Measurements from ENCODE around the gene MED13.
"Not testable (repeated sequence)": the region's sequence is repeated elsewhere in the genome, so short reads cannot be mapped to it uniquely, and the experiment has no call there.

MED13 gene

DNA sequence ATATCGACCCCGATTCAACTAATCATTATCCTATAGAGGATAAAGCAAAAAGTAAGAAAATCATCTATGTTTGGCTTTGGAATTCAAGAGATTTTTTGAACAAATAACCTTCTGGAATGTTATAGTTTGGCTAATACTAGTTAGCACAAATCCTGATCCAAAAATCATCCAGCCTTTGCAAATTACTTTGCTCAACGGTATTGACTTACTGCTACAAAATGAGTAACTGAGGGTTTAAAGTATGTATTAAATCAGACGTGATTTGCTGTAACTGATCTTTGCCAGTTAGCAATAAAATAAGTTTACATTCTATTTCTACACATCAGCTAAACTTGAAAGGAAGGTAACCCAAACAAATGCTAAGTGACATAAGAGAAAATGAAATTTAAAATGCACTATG lies 6.5 kb downstream of the MED13 start:
- DNase-seq (ENCODE audit: low spot score): no peak

- DNase-seq (ENCODE audit: low spot score): no peak
These were observed 7.4 kb downstream of the MED13 start for GRCh38 chr17:62057696-62058095.

DNA sequence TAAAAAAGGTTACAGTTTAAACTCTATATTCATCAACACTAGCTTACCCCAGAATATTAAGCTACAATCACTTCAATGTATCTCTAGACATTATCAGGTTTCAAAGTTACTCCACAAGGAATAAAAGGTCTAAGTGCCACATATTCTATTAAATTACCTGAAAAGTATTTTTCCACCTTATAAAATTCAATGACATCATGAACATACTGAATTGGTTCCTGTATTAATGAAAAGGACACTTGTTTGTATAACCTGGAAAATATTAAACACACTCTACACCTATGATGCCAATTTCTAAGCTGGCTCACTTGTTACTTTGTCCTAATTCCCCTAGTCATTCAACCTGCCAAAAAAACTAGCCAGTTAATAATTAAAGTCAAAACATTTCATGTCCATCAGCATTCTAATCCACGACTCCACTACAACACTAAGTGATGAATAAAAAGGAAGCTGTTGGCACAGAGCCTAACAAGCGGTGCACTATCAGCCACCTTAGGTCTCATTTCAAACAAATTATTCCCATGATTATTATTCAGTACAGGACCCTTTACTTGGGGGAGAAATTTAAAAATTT lies 12.2 kb downstream of the MED13 start:
- DNase-seq (ENCODE audit: low spot score): no peak

GRCh38 chr17:62051053-62051452 lies 14.0 kb downstream of the MED13 start:
- DNase-seq (ENCODE audit: low spot score): no peak

- DNase-seq (ENCODE audit: low spot score): no peak
These were observed 15.8 kb downstream of the MED13 start for GRCh38 chr17:62049299-62049698.

GRCh38 chr17:62048262-62048661 lies 16.8 kb downstream of the MED13 start:
- no peak for DNase-seq (ENCODE audit: low spot score)

DNA sequence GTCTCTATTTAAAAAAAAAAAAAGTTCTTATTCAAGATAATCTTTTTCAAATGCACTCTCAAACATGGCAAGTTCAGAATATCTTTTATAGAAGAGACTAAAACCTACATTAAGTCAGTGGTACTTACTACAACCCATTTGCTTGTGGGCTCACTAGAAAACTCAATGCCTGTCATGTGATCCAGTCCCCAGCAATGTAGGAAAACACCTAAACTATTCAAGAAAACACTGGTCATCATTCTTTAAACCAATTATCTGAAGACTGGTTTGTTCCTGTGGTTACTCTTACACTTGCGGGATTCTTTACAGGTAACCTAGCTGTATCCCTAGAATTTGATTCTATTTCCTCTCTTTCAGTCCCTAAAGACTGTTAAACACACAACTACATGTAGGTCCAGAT lies 19.6 kb downstream of the MED13 start:
- no peak for DNase-seq (ENCODE audit: low spot score)

DNA sequence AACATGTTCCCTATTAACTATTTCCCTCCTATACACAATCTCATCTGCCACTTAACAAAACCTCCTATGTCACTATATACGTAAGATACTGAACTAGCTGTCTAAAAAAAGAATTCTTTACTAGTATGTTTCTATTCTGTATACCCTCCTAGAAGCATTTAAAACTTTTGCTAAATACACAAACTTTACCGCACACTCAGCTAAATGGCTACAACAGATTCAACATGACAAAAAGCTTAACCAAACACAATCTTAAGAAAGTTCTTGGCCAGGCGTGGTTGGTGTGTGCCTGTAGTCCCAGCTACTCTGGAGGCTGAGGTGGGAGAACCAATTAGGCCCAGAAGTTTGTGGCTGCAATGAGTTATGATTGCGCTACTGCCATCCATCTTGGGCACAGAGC lies 20.0 kb downstream of the MED13 start:
- DNase-seq (ENCODE audit: low spot score): no peak

DNA sequence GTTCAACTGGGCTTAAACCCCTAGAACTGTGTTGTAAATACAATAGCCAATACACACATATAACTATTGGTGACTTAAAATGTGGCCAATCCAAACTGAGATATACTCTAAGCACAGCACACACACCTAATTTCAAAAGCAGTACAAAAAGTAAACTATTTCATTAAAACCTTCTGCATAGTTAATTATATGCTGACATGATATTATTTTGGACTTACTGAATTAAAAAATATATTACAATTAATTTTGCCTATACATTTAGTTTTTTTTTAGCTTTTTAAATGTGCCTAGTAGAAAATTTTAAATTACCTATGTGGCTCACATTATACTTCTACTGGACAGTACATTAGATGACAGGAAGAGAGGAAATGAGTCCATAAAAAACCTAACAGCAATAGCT lies 21.5 kb downstream of the MED13 start:
- no peak for DNase-seq (ENCODE audit: low spot score)

DNA sequence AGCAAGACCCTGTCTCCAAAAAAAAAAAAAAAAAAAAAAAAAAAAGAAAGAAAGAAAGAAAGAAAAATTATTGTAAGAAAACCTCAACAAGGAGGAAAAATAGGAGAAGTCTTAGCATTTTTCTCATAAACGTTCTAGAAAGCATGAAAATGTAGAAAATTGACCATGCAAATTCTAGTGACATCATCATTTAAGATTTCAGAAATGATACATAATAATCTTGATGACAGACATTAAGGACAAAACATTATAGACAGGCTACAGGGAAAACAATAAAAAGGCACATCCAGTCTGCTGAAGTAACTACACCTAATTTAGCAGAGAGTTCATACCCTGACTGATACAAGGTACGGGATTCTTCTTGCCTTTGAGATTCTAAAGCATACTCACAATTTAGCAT lies 21.9 kb downstream of the MED13 start:
- no peak for DNase-seq (ENCODE audit: low spot score)

DNA sequence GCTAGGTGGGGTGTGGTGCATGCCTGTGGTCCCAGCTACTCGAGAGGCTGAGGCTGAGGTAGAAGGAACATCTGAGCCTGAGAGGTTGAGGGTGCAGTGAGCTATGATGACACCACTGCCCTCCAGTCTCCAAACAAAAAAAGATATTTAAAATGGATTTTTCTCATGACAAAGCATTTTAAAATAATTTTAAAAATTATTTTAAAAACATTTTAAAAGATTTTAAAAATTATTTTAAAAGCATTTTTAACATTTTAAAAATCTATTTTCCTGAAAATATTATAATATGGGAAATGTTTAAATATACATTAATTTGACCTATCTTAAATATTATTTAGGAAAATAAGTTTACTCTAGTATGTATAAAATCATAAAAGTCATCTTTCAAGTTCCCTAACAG lies 26.8 kb downstream of the MED13 start:
- no peak for DNase-seq (ENCODE audit: low spot score)

GRCh38 chr17:62033317-62033716 lies 31.8 kb downstream of the MED13 start:
- no peak for DNase-seq (ENCODE audit: low spot score)

DNA sequence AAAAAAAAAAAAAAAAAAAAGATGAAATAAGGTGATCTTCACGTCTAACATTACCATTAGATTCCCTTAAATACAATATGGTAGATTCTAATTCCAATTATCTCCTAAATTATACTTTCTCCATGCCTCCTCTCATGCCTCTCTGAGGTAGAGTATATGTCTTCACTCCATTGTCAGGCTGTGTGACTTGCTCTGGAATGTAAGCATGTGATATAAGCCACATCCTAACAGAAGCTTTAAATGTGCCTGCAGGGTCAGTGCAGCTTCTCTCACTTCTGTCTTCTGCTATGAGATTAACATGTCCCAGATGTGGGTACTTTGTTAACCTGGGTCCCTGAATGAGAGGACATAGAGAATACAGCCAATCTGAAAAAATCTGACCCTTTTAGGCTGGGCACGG lies 32.6 kb downstream of the MED13 start:
- no peak for DNase-seq (ENCODE audit: low spot score)

DNA sequence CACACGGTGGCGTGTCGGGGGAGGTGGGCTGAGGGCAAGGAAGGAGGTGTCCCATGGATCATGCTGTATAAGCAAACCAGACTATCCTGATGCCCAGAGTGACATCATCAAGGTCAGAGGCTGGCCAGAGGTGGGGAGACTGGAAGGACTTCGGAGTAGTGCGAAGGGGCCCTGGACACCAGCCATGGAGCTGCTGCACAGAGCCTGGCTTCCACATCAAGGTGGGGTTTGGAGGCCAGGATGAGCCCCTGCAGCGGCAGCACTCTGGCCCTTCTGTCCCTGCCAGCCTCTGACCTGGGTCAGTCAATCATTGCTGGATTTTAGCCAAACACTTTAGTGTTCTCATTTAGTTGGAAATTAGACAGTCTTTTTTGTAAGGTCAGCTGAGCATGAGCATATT lies 34.8 kb downstream of the MED13 start:
- DNase-seq (ENCODE audit: low spot score): no peak

DNA sequence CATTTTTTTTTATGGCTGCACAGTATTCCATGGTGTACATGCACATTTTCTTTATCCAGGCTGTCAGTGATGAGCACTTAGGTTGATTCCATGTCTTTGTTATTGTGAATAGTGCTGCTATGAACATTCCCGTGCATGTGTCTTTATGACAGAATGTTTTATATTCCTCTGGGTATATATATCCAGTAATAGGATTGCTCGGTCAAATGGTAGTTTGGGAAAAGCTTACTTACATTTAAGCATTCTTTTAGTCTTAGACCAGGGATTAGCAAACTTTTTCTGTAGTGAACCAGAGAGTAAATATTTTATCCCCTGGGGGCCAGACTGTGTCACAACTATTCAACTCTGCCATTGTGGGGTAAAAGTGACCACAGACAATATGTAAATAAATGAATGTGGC lies 40.2 kb downstream of the MED13 start:
- no peak for DNase-seq (ENCODE audit: low spot score)

GRCh38 chr17:62017912-62018311 lies 47.2 kb downstream of the MED13 start:
- DNase-seq (ENCODE audit: low spot score): no peak

GRCh38 chr17:62017496-62017895 lies 47.6 kb downstream of the MED13 start:
- DNase-seq (ENCODE audit: low spot score): no peak

DNA sequence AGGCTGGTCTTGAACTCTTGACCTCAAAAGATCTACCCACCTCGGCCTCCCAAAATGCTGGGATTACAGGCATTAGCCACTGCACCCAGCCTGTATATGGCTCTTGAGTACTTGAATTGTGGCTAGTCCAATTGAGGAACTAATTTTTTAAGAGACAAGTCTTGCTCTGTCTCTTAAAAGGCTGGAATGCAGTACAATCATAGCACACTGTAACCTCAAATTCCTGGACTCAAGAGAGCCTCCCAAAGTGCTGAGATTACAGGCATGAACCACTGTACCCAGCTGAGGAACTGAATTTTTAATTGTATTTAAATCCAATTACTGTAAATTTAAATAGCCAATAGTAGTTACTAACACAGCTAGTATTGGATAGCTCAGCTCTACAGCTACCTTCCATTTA lies 50.6 kb downstream of the MED13 start:
- DNase-seq (ENCODE audit: low spot score): no peak

- no peak for DNase-seq (ENCODE audit: low spot score)
These were observed 55.9 kb downstream of the MED13 start for GRCh38 chr17:62009220-62009619.

DNA sequence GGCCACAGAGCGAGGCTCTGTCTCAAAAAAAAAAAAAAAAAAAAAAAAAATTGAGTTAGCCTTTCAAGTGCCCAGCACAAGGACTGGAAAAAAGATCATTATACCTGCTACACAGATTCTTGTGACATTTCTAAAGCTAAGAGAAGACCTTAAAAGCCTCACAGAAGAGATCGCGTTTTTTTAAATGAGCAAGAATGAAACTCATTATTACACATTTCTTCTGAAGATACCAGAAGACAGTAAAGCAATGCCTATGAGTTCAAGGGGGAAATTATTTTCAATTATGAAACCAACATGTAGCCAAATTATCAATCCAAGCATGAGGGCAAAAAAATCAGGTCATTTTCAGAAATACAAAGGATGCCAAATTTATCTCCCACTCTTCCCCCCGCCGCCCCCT lies 56.8 kb downstream of the MED13 start:
- DNase-seq (ENCODE audit: low spot score): no peak

DNA sequence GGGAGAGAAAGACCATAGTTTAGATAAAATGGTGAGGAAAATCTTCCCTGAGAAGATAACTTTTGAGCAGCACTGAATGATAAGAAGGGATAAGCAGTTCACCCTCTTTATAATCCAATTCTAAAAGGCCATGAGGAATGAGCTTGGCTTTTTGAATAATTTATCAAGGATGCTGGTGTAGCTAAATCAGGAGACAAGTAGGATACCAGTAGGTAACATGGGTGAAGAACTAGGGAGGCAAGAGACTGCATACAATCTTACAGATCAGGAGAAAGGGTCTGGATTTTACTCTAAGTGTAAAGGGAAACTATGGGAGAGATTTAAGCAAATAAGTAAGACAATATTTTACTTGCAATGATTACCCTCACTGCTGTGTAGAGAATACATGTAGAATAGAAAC lies 60.7 kb downstream of the MED13 start:
- DNase-seq (ENCODE audit: low spot score): no peak

DNA sequence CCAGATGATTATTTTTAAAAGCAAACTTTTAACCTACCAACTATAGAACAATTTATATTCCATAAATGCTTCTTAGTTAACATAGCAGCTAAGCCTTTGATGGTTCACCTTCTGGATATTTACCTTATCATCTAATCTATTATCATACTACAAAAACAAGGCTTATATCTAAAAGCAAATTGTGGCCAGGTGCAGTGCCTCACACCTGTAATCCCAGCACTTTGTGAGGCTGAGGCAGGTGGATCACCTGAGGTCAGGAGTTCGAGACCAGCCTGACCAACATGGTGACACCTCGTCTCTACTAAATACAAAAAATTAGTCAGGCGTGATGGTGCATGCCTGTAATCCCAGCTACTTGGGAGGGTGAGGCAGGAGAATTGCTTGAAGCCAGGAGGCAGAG lies 61.9 kb downstream of the MED13 start:
- DNase-seq (ENCODE audit: low spot score): not testable (repeated sequence)

DNA sequence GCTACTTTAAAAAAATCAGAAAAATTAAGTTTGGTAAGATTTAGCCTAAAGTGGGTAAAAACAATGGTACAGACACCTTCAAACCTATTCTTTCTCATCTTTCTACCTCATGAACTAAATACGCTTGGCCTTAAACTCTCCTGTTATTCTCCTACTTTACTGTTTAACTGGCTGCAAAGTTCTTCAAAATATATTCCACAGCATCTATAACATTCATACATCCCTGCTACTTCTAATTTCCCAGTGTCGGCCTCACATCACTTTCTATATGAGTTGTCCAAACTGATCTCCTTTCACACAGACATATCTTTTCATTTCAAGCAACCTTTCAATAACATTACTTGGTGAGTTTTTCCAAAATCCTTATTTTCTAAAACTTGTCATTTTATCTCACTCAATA lies 64.0 kb downstream of the MED13 start:
- no peak for DNase-seq (ENCODE audit: low spot score)

DNA sequence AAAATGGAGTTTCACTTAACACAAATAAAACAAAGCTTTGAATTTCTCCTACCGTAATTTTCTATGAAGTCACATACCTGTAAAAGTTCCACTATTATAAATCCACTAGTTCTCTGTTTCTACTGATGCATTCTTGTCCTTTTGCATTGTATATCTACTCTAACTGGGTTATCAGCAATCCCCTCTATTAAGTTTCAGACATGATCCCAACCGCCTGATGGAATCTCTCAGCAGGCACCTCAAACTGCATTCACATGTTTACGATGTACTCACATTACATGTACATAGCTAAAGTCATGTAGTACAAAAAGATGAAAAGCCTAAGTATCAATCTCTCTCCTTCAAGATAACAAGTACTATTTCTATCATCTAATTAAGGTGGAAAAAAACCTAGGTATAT lies 64.9 kb downstream of the MED13 start:
- no peak for DNase-seq (ENCODE audit: low spot score)

DNA sequence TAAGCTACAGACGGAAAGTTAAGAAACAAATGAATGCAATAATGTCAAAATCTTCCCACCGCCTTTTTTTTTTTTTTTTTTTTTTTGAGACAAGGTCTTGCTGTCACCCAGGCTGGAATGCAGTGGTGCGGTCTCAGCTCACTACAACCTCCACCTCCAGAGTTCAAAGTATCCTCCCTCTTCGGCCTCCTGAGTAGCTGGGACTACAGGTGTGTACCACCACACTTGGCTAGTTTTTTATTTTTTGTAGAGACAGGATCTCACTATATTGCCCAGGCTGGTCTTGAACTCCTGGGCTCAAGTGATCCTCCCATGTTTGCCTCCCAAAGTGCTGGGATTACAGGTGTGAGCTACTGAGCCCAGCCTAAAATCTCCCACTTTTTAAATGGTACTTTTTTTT lies 66.5 kb downstream of the MED13 start:
- DNase-seq (ENCODE audit: low spot score): not testable (repeated sequence)
